ENCODE results near the gene HS3ST6.
A peak's percentile ranks its signal among the peaks of the same experiment; 100 is the strongest.
"Not testable (repeated sequence)": the region's sequence is repeated elsewhere in the genome, so short reads cannot be mapped to it uniquely, and the experiment has no call there.

The HS3ST6 gene

GRCh38 chr16:1878256-1878655 lies 40.0 kb downstream of the HS3ST6 start:
- DNase-seq (ENCODE audit: low read depth), result no peak
- no peak for TF ChIP-seq CTCF (IDR thresholded peaks at IDR 0.05; ENCODE audit: insufficient read depth, low read depth, low read length, missing control alignments)
- H3K4me3 ChIP-seq (ENCODE audit: low read length), result no peak overlapping the region

GRCh38 chr16:1877804-1878203 lies 40.4 kb downstream of the HS3ST6 start:
- DNase-seq (ENCODE audit: low read depth), result peak; percentile 14
- no peak overlapping the region for H3K4me3 ChIP-seq (ENCODE audit: low read length)

GRCh38 chr16:1877089-1877488 lies 41.1 kb downstream of the HS3ST6 start:
- no peak for TF ChIP-seq CTCF (IDR thresholded peaks at IDR 0.05; ENCODE audit: insufficient read depth, low read depth, low read length, missing control alignments)
- no peak for DNase-seq (ENCODE audit: low read depth)
- H3K4me3 ChIP-seq (ENCODE audit: low read length), result no peak overlapping the region

More at GRCh38 chr16:1877804-1878203, 40.4 kb downstream of the HS3ST6 start:
- TF ChIP-seq CTCF (IDR thresholded peaks at IDR 0.05; ENCODE audit: insufficient read depth, low read depth, low read length, missing control alignments), result no peak

- no peak for TF ChIP-seq CTCF (IDR thresholded peaks at IDR 0.05; ENCODE audit: insufficient read depth, low read depth, low read length, missing control alignments)
- DNase-seq (ENCODE audit: low read depth), result no peak
Observed at GRCh38 chr16:1876468-1876867, 41.7 kb downstream of the HS3ST6 start.

GRCh38 chr16:1876066-1876465 lies 42.1 kb downstream of the HS3ST6 start:
- DNase-seq (ENCODE audit: low read depth); H3K4me3 ChIP-seq (ENCODE audit: low read length): not testable (repeated sequence)

More at GRCh38 chr16:1876468-1876867, 41.7 kb downstream of the HS3ST6 start:
- H3K4me3 ChIP-seq (ENCODE audit: low read length), result no peak overlapping the region

GRCh38 chr16:1874854-1875253 lies 43.4 kb downstream of the HS3ST6 start:
- no peak for DNase-seq (ENCODE audit: low read depth)
- TF ChIP-seq CTCF (IDR thresholded peaks at IDR 0.05; ENCODE audit: insufficient read depth, low read depth, low read length, missing control alignments), result no peak
- no peak overlapping the region for H3K4me3 ChIP-seq (ENCODE audit: low read length)

GRCh38 chr16:1871974-1872635 lies 46.1 kb downstream of the HS3ST6 start, which contains the start of gene MEIOB:
TSS of gene MEIOB (minus strand) at chr16:1872164. CDS start at chr16:1868175, 3,989 bp downstream.
- peak; percentile 33 for DNase-seq (ENCODE audit: low read depth)
- no peak for TF ChIP-seq CTCF (IDR thresholded peaks at IDR 0.05; ENCODE audit: insufficient read depth, low read depth, low read length, missing control alignments)
- no peak within 1 kb of the TSS for H3K4me3 ChIP-seq (ENCODE audit: low read length)
